NCI-H2196 (cell line): ENCODE results near the gene SPINDOC.
A peak's percentile ranks its signal among the peaks of the same experiment; 100 is the strongest.
"Not testable (repeated sequence)": the region's sequence is repeated elsewhere in the genome, so short reads cannot be mapped to it uniquely, and the experiment has no call there.

Experiments used
- DNase-seq: peaks from one replicate; lab custom pipeline; 2025; ENCODE audit not compliant: unreplicated experiment; lab: John Stamatoyannopoulos, UW

Gene SPINDOC

GRCh38 chr11:63850920-63851319, 37.7 kb downstream of the SPINDOC start:
- DNase-seq = no peak

- no peak for DNase-seq
Observed at GRCh38 chr11:63851364-63851763, 38.1 kb downstream of the SPINDOC start.

DNA sequence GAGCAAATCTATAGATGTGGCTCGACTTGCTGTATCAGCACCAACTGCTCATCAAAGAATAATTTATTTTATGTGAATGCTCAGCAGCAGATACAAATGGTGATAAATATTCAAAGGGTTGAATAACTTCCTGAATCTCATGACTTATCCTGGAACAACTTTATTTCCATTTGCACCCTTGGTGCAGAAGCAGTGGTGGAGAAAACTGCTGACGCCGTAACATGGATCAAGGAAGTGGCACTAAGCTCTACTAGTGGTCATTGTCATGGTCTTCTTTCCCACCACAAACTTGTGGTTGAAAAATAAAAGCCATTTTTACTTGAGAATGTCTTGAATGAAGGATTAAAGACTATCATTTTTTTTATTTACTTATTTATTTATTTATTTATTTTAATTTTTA, 40.2 kb downstream of the SPINDOC start:
- DNase-seq = no peak

DNA sequence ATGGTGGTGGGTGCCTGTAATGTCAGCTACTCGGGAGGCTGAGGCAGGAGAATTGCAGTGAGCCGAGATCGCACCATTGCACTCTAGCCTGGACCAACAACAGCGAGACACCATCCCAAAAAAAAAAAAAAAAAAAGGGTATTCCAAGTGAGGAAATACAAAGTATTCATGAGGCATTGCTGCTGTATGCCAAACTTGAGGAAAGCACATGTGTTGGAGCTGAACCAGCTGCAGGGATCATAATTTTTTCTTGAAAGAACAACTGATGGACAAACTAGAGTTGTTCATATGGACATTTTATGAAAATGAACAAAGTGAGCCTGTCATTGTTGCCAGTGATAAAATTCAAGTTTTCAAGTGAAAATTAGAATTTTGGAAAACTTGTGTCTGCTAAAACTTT, 41.4 kb downstream of the SPINDOC start:
- DNase-seq = no peak

DNA sequence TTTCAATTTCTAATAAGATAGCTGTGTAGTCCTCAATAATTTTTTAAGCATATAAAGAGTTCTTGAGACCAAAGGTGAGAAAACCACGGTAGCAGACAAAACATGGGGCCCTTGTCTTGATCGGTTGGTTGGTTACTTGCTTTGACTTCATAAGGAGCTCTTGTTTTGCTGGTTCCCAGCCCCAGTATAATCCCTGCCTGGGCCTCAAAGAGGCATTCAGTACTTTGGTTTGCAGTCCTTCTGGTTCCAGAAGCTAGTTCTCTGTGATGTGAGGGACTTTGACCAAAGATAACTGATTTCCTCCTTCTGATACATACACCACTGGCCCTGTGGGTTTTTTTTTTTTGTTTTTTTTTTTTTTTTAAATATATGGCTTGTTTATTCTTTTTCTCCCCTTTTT, 42.7 kb downstream of the SPINDOC start:
- DNase-seq = no peak

GRCh38 chr11:63858628-63859550, 45.6 kb downstream of the SPINDOC start:
- no peak for DNase-seq

DNA sequence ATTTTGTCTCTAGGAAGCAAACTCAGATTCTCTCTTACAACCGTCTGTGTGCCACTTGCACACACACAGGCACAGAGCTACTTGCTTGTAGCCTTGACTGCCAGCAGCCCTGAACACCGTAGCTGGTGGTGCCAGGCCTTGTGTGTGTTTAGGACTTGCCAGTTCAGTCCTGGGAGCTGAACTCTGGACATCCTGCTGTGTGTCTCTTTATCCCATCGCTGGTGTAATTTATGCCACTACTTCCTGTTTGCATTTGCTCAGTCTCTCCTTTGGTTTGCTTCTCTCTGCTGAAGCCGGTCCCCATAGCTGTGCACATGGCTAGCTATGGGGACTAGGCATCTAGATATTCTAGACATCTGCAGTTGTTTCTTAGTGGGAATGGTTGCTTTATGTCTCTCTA, 49.7 kb downstream of the SPINDOC start:
- DNase-seq = peak; percentile 46

- not testable (repeated sequence) for DNase-seq
Observed at GRCh38 chr11:63863620-63864019, 50.4 kb downstream of the SPINDOC start.

GRCh38 chr11:63866211-63866610, 53.0 kb downstream of the SPINDOC start:
- DNase-seq = peak; percentile 32

- no peak for DNase-seq
Observed at GRCh38 chr11:63867511-63867910, 54.3 kb downstream of the SPINDOC start.

- no peak for DNase-seq
Observed at GRCh38 chr11:63868399-63869064, 55.3 kb downstream of the SPINDOC start.

- DNase-seq = no peak
Observed at GRCh38 chr11:63869171-63869591, 55.9 kb downstream of the SPINDOC start.

DNA sequence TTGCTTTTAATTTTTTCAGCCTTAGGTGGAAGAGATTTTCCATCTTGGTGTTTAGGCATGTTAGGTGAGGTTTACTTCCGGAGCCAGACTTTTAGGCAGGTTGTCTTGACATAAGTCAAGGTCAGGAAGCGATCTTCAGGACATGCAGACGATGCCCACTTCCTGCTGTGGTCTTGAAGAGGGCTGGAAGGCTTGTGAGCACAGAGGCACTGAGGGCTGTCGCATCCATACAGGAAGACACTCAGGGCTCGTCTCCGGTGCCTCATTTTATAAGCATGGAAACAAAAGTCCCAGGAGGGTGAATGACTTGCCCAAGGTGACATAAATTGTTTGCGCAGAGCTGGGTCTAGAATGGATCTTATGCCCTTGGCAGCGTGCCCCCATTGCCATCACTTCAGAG, 56.4 kb downstream of the SPINDOC start:
- no peak for DNase-seq

- DNase-seq = no peak
Observed at GRCh38 chr11:63870351-63871140, 57.3 kb downstream of the SPINDOC start.

DNA sequence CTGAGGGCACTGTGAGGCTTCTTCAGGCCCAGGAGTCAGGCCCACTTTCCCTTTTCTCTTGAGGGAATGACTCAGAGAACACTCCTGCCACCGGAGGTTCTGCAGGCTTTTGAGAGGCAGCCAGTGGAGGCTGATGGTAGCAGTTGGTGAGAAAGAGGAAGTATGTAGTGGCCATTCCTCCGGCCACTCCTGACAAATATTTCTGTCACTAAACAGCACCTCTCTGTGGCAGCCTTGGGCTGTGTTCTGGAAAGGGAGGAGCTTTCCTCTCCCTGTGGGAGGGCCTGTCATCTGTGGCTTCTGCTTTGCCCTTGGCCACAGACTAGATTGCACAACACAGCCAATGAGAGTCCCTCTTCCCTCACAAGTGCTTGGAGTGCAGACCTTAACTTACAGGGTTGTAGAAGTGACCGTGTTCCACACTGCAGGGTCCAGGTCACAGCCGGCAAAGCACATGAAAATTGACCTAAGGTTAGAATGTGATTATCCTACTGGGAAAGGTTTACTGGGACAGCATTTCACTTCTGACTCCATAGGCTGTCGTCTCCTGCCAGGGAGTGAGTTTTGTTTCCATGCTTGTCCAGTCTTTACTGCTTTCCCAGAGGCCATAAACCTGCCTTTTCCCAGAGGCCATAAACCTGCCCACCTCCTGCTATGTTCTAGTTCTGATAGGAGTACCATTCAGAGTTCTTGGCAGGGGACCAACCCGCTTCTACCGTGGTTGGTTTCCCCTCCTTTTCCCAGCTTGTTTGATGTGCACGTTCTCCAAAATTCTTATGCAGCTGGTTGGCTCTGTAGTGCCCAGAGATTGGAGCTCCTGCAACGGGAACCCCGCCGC, 58.9 kb downstream of the SPINDOC start:
- peak; percentile 89 for DNase-seq

DNA sequence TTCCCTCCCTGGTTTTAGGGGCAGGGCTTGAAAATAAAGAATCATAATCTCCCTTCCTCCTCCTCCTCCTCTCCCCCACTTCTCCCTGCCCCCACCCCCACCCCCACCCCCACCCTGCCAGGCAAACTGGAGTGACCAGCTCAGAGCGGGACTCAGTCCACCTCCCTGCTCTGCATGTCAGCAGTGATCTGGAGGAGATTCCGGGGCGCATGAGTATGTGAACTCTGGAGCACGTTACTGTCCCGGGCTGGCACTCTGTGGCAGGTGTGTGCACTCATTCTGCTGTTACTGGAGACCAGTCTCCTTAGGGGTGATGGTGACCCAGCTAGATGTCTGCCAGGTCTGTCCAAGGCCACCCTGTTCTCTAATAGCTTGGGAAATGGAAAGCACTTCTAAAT, 59.5 kb downstream of the SPINDOC start:
- DNase-seq = no peak

- DNase-seq = no peak
Observed at GRCh38 chr11:63873311-63873710, 60.1 kb downstream of the SPINDOC start.

GRCh38 chr11:63874511-63874910, 61.3 kb downstream of the SPINDOC start:
- no peak for DNase-seq

DNA sequence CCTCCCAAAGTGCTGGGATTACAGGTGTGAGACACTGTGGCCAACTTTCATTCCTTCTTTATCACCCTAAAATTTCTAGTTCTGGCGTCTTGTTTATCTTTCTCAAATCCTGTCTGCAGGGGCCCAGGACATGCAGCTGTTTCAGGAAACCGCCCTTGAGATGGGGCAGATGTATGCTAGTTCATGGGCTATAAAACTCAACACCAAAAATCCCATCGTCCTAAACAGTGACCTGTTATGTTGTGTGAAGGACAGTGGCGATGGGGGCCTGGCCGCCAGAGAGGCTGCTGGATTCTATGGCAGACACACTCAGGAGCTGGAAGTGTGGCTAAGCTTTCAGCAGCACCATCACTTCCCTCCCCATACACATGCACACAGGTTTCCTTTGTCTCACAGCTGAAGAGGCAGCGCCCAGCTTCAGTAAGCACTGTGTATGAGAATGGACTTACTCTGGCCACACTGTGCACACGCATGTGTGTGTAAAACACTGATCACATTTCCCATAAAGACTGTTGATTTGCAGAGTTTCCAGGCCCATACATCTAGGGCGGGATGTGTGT, 62.3 kb downstream of the SPINDOC start:
- no peak for DNase-seq

DNA sequence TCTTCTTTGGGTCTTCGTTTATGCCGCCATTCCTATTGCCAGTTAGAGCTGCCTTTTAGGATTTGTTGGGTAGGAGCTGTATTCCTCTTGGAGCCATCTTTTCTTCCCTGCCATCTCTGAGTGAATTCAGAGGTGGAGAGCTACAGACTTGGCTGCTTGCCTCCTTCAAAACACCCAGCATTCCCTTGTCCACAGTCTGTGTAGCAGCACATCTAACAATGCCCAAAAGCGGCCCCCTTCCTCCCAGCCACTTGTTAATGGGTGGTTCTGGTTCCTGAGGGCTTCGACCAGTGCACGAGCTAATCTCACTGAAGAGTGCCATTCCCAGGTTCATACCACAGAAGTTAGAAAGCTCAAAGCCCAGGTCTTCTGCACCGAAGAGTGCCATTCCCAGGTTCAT, 63.4 kb downstream of the SPINDOC start:
- no peak for DNase-seq
